Measurements from ENCODE around the gene RAP1GAP. TPM values are rescaled to one million over a fixed set of nuclear protein-coding genes. Genes with fewer than 3 reads are reported as not detected.
A peak's percentile ranks its signal among the peaks of the same experiment; 100 is the strongest.

Gene RAP1GAP
- total RNA-seq, 1 experiment from 2014 or later = 0.19 TPM

DNA sequence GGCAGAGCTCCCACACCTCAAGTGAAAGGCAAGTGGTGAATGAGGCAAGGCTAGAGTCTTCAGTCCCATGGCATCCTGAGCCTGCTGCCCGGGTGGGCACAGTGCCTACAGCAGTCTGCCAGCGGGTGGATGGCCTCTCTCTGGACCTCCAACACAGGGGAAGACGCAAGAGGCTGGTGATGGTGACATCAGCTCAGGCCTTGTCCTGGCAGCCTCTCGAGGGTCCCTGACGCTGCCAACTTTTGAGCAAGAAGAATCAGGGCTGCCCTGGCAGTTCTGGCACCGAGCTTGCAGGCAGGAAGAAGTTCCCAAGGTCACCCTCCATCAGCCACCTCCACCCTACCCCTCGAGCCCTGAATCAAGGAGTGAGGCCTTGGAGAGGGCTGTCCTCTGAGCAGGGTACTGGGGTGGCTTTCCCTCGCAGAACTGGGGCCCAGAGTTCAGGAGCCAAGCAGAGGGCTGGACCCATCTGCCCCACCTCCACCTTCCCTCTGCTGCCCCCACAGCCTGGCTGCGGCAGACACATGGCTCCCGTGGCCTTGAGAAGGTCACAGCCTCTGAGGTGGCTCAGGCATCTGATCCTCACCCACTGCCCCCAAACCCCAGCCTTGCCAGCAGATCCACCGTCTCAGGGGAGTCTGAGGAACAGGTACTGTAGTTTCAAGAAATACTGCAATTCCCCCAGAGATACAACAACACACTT is 5.8 kb downstream of the RAP1GAP start:
- no peak for DNase-seq (ENCODE audit: low read depth)

DNA sequence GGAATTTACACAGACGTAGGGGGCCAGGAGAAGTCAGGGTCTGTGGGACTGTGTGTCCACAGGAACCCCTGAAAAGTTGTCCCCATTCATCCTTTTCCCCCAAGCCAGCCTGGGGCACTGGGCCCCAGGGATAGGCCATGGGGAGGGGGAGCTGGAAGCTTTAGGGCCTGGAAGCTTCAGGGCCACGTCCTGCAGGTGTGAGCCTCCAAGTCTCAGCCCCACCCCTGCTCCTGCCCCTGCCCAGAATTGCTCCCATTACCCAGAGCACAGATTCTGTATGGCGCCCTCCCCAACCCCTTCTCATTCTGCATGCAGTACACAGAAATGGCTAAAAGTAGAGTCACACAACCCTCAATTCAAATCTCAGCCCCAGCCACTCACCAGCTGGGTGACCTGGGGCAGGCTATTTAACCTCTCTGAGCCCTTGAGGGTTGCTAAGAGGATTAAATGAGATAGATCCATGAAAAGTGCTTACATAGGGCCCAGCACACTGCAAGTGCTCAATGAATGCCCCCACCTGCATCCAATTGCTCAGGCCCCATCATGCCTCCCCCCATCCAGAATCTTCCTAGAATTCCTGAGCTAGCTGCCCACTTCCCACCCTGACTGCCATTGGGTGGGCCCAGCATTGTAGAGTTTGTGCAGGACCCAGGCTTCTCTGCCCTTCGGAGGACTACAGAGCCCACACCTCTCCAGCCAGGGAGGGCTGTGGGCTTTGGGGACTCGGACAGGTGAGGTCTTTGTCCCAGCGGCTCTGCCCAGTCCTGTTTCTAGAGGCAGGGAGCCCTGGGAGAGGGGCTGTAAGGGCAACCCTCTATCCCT is 6.5 kb downstream of the RAP1GAP start:
- no peak for DNase-seq (ENCODE audit: low read depth)

DNA sequence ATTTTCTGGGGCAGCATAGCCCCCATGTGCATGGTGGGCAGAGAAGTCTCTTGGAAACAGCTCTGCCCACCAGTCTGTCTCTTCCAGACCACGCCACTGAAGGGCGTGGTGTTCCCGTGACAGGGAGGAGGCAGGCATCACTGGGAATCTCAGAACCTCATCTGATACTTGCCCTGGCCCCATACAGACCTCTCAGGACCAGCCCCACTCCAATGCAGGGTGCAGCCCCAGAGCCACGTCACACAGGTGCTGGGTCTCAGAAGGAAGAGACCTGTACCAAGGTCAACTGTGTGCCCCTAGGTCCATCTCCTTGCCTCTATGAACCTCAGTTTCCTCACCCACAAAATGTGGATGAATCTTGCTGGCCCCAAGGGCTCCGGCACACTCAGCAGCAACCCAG is 7.3 kb downstream of the RAP1GAP start:
- no peak for DNase-seq (ENCODE audit: low read depth)

- DNase-seq (ENCODE audit: low read depth) = no peak
Observed at GRCh38 chr1:21659924-21660326, 9.2 kb downstream of the RAP1GAP start.

- peak; percentile 68 for DNase-seq (ENCODE audit: low read depth)
Observed at GRCh38 chr1:21659099-21659923, 9.8 kb downstream of the RAP1GAP start.

DNA sequence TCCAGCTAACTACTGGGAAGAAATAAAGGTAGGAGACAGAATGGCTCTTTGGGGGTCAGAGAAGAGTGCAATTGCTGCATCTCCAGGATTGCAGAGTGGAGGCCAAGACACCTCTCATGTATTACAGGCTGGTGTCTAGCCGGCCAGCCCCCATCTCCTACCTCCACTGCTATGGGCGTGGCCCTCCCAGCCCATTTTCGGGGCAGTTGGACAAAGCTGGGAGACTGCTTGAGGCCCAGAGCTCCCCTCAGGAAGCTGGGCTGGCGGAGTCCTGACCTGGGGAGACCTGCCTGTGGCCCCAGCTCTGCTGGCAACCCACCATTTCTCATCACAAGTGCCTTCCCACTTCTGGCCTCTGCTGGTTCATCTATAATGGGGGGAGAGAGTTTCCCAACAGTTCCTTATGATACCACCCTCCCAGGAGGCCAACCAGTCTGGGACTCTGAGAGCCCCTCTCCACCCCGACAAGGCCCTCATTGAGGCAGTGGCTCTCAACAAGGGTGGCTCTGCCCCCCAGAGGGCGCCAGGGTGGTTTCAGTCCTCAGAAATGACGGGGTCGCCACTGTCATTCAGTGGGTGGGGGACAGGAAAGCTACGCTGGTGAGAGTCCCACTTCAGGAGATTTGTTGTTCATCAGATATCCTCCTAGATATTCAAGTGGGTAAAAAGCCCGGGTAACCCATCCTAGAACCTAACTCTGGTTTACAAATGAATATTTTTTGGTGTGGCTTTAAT is 11.5 kb downstream of the RAP1GAP start:
- no peak for DNase-seq (ENCODE audit: low read depth)

DNA sequence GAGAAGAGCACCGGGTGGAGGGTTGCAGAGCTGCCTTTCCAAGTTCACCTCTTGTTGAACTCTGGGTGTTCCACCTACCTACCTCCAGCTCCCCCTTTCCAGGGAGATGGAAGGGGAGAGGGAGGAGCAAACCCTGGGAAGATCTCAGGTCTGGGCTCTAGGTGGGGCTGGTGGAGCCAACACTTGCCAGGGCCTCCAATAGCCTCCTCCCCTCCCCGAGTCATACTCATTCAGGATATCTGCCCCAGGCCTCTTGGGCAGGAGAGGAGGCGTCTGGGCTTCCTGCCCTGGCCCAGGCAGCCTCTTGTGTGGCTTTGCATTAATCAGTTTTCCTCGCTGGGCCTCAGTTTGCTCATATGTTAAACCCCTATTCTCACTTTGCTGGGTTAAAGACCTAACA is 13.4 kb downstream of the RAP1GAP start:
- peak; percentile 33 for DNase-seq (ENCODE audit: low read depth)

- no peak for DNase-seq (ENCODE audit: low read depth)
Observed at GRCh38 chr1:21655259-21655658, 13.9 kb downstream of the RAP1GAP start.

DNA sequence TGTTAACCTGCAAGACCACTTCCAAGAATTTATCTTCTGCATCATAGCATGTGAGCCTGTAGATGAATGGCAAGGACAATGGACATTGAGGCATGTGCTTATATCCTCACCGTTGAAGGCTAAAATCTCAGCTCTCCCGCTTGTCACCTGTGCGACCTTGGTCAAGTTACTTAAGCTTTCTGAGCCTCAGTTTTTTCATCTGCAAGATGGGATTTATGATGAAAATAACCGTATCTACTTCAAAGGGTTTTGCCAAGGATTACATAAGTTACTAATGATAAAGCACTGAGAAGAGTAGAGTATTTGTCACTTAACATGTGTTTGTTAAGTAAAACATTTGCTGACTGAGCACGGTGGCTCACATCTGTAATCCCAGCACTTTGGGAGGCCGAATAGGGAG is 14.9 kb downstream of the RAP1GAP start:
- no peak for DNase-seq (ENCODE audit: low read depth)

DNA sequence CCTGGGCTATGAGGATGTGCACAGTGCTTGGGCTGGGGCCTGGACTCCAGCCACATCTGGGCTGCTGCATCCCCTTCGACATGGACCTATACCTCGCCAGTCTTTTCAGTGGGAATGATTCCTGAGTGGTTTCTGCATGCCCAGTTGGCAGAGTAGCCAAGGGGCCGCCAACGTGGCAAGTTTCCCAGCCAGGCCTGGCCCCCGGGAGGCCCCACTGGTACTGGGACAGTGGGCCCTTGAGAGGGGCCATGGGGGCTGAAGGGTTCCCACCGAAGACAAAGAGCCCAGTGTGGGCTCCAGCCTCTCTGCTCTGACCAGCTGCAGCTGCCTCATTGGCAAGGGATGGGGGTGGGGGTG is 15.4 kb downstream of the RAP1GAP start:
- no peak for DNase-seq (ENCODE audit: low read depth)

- DNase-seq (ENCODE audit: low read depth) = no peak
Observed at GRCh38 chr1:21652937-21653743, 16.0 kb downstream of the RAP1GAP start.

DNA sequence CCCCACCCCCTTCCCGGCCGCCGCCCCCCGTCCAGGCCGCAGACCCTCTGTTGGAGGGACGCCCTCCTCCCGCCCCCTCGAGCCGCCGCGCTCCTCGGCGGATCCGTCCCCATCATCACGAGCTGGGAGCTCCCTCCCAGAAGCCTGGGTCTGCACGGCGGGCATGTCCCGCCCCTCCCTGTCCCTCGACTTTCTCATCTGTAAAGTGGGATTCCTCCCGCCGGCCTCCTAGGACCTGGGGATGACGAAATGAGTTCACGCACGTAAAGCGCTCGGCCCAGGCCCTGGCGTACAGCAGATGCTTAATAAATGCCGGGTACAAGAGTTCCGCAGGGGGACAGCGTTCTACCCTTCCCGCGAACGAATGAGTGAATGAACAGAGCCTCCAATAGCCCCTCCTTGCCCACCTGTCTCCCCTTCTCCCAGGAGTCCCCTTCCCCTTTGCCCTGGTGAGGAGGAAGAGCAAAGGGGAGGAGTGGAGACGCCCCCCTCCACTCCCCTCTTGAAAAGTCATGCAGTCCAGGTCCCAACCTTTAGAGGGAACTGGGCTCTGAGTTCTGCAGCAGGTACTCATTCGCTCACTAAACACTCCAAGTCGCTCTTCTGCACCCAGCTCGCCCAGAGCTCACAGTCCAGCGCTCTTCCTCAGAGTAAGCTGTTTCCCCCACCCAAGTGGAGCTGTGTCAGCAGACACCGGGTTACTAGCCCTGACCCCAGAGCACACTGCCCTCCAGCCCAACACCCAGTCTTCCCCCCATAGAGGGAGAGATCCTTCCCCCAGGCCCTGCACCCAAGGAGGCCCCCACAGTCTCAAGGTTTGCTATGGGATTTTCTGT is 16.8 kb downstream of the RAP1GAP start:
- DNase-seq (ENCODE audit: low read depth) = no peak

DNA sequence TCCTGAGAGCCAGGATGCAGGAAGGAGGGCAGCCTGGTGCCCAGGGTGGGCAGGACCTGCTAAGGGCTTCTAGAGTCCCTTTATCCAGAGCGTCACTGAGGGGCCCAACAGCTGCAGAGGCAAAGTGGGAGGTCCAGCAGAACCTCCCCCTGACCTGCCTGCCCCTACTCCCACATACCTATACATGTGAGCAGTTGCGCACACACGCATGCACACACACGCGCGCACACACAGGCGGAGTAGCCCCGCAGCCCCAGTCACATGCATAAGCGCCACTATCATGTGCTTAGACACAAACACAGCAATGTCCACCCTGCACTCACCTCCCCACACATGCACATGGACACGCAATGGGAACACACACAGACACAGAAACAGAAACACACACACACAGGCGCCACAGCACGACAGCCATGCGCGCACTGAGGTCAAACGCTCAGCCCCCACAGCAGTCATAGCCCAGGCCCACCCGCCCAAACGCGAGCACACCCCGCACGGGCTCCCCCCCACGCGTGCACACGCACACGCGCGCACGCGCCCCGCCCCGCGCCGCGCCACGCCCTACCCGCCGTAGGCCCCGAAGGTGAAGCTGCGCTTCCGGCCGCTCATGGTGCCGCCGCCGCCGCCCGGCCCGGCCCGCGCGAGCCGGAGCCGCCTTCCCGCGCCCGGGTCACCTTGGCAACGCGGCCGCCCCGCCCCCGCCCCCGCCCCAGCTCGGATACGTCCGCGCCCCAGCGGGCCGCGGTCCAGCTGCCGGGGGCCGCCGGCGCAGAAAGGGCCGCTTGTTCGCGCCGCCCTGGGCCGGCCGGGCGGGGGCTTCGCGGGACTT is 17.7 kb downstream of the RAP1GAP start:
- DNase-seq (ENCODE audit: low read depth) = no peak

GRCh38 chr1:21650400-21650799 is 18.8 kb downstream of the RAP1GAP start:
- no peak for DNase-seq (ENCODE audit: low read depth)

- no peak for DNase-seq (ENCODE audit: low read depth)
Observed at GRCh38 chr1:21649315-21649714, 19.8 kb downstream of the RAP1GAP start.

GRCh38 chr1:21648791-21649190 is 20.4 kb downstream of the RAP1GAP start:
- DNase-seq (ENCODE audit: low read depth) = no peak

- DNase-seq (ENCODE audit: low read depth) = no peak
Observed at GRCh38 chr1:21648352-21648730, 20.8 kb downstream of the RAP1GAP start.

DNA sequence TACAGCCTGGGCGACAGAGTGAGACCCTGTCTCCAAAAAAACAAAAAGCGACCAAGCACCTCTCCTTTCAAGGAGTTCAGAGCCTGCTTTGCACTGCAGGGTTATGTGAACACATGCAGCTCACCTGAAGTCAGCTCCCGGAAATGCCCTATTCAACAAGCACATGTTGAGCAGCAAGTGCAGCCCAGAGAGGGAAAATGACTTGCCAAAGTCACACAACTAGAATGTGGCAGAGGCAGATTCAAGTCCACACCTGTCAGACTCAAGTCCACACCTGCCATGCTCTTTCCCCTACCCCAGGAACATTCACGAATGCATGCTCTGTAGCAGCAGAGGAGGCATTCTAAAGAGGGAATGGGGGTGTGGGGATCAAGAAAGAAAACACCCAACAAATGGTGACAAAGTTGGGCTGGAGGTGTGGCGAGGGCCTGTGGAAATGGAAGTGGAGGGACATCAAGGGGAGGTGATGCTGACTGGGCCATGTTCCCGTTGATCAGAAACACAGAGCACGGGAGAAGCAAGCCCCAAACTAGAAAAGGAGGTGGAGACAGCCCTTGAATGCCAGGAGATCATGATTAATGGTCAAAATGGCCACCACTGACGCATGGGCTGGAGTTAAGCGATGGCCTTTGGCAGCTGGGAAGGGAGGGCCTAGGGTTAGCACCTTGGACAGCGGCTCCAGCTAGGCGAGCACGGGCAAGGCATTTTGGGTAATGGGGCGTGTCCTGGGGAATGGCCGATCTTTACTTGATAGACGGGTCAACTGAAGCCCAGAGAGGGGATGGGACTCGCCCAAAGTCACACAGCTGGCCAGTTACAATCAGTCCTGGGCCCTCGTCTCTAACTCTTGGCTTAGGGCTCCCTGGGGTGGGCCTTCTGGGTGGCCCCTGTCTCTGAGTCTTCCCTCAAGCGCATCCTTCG is 21.5 kb downstream of the RAP1GAP start:
- peak; percentile 56 for DNase-seq (ENCODE audit: low read depth)

All from HT1080 (cell line).